IMR-90 (cell line): ENCODE data around the gene NIPBL. TPM values are rescaled to one million over a fixed set of nuclear protein-coding genes. Genes with fewer than 3 reads are reported as not detected.

Experiments
- ATAC-seq: fragments of 200-7000 bp; cut with Tn5 transposase; 2 replicates; pipeline ENCODE4 v1.9.1; 2020; ENCODE audit warnings: low read depth, mild to moderate bottlenecking, moderate library complexity
- BruUV-seq: library from RNA; stranded (reverse); fragments of 400-500 nt; replicated peaks from 2 replicates; lab custom pipeline; 2021; lab: Mats Ljungman, UMichigan
- CTCF ChIA-PET: fragments of 300-600 bp; formaldehyde crosslinking; extraction: SDS; loops from one replicate; lab custom pipeline; 2021; ENCODE audit warnings: antibody characterized with exemption; lab: Yijun Ruan, JAX
- POLR2A ChIA-PET: fragments of 300-600 bp; sonication (Branson Sonifier 250); formaldehyde crosslinking; loops from one replicate; lab custom pipeline; 2022; ENCODE audit warnings: antibody characterized with exemption; ENCODE audit not compliant: unreplicated experiment; lab: Charles Lee
- DNase-seq: peaks from one replicate; pipeline ENCODE4 v3.0.0; 2013
- H2AFZ ChIP-seq: replicated peaks from 2 replicates; pipeline ENCODE3; 2013; ENCODE audit warnings: low read length, mild to moderate bottlenecking; ENCODE audit not compliant: poor library complexity
- H2AK5ac ChIP-seq: 2 replicates; pipeline ENCODE4 v1.6.1; 2013; ENCODE audit warnings: low read depth, low read length, inconsistent platforms
- H2AK9ac ChIP-seq: replicated peaks from 2 replicates; pipeline ENCODE3; 2013; ENCODE audit warnings: mild to moderate bottlenecking, low read depth, low read length, moderate library complexity; ENCODE audit not compliant: poor library complexity
- H2BK120ac ChIP-seq: 2 replicates; pipeline ENCODE4 v1.6.1; 2013; ENCODE audit warnings: low read depth, low read length, inconsistent platforms
- H2BK15ac ChIP-seq: 3 replicates; pipeline ENCODE4 v1.6.1; 2013; ENCODE audit warnings: low read depth, low read length, inconsistent platforms
- H2BK20ac ChIP-seq: 2 replicates; pipeline ENCODE4 v1.6.1; 2013; ENCODE audit warnings: low read depth, mild to moderate bottlenecking, inconsistent platforms, low read length, moderate library complexity
- H2BK5ac ChIP-seq: 2 replicates; pipeline ENCODE4 v1.6.1; 2013; ENCODE audit warnings: mild to moderate bottlenecking, low read depth, low read length, inconsistent platforms; ENCODE audit not compliant: poor library complexity, severe bottlenecking
- H3K14ac ChIP-seq: replicated peaks from 2 replicates; pipeline ENCODE4 v1.6.1; 2013; ENCODE audit warnings: low read depth, low read length, inconsistent platforms
- H3K18ac ChIP-seq: 2 replicates; pipeline ENCODE4 v1.6.1; 2013; ENCODE audit warnings: low read depth, low read length, control low read depth
- H3K23ac ChIP-seq: 2 replicates; pipeline ENCODE4 v1.6.1; 2013; ENCODE audit warnings: low read depth, low read length, inconsistent platforms
- H3K27ac ChIP-seq: 2 replicates; pipeline ENCODE4 v1.5.1; 2013; ENCODE audit warnings: mild to moderate bottlenecking, control low read depth, low read length; ENCODE audit not compliant: insufficient read depth
- H3K27me3 ChIP-seq: 2 replicates; pipeline ENCODE4 v1.6.1; 2013; ENCODE audit warnings: low read length; ENCODE audit not compliant: control insufficient read depth, insufficient read depth
- H3K36me3 ChIP-seq: 2 replicates; pipeline ENCODE4 v1.6.1; 2013; ENCODE audit warnings: low read length, mixed read lengths; ENCODE audit not compliant: control insufficient read depth, insufficient read depth
- H3K4ac ChIP-seq: 2 replicates; pipeline ENCODE4 v1.6.1; 2013; ENCODE audit warnings: low read depth, low read length, inconsistent platforms
- H3K4me1 ChIP-seq: 2 replicates; pipeline ENCODE4 v1.6.1; 2013; ENCODE audit warnings: low read length, mixed read lengths; ENCODE audit not compliant: control insufficient read depth, insufficient read depth
- H3K4me2 ChIP-seq: 2 replicates; pipeline ENCODE4 v1.6.1; 2013; ENCODE audit warnings: low read depth, mild to moderate bottlenecking, control low read depth, low read length, moderate library complexity
- H3K4me3 ChIP-seq: 2 replicates; pipeline ENCODE4 v1.5.1; 2013; ENCODE audit warnings: low read depth, mild to moderate bottlenecking, control low read depth, low read length, moderate library complexity; ENCODE audit not compliant: insufficient read depth
- H3K56ac ChIP-seq: 2 replicates; pipeline ENCODE4 v1.6.1; 2013; ENCODE audit warnings: low read length, inconsistent platforms; ENCODE audit not compliant: insufficient read depth; ENCODE audit errors: extremely low read depth
- H3K79me1 ChIP-seq, 2 experiments: 2 replicates each; pipeline ENCODE4 v1.6.1; 2013; ENCODE audit warnings: low read length in 2 of 2, inconsistent platforms in 1 of 2, low read depth in 1 of 2
- H3K9ac ChIP-seq: 2 replicates; pipeline ENCODE4 v1.6.1; 2013; ENCODE audit warnings: low read depth, low read length, control low read depth
- H3K9me1 ChIP-seq: 2 replicates; pipeline ENCODE4 v1.6.1; 2013; ENCODE audit warnings: low read length, inconsistent platforms; ENCODE audit not compliant: insufficient read depth
- H3K9me3 ChIP-seq: 2 replicates; pipeline ENCODE4 v1.6.1; 2013; ENCODE audit warnings: low read length; ENCODE audit not compliant: control insufficient read depth, insufficient read depth
- H4K20me1 ChIP-seq: 2 replicates; pipeline ENCODE4 v1.6.1; 2013; ENCODE audit warnings: low read length, inconsistent platforms; ENCODE audit not compliant: insufficient read depth
- H4K5ac ChIP-seq: 2 replicates; pipeline ENCODE4 v1.6.1; 2013; ENCODE audit warnings: mild to moderate bottlenecking, low read depth, low read length, control low read depth
- H4K8ac ChIP-seq, 2 experiments: 2 replicates each; pipeline ENCODE4 v1.6.1; 2013; ENCODE audit warnings: low read depth in 2 of 2, low read length in 2 of 2, control low read depth in 1 of 2, inconsistent platforms in 1 of 2
- H4K91ac ChIP-seq: 2 replicates; pipeline ENCODE4 v1.6.1; 2013; ENCODE audit warnings: low read depth, low read length, inconsistent platforms; ENCODE audit not compliant: insufficient read depth
- BHLHE40 ChIP-seq: fragments of 150-350 bp; IDR thresholded peaks from 2 replicates; pipeline ENCODE4 v1.6.1; 2016; ENCODE audit warnings: mild to moderate bottlenecking, low read depth, low read length
- CEBPB ChIP-seq: IDR thresholded peaks from 2 replicates; pipeline ENCODE4 v1.6.1; 2012; ENCODE audit warnings: low read depth, low read length, improper control_type of control experiment
- FOS ChIP-seq: fragments of 150-350 bp; IDR thresholded peaks from 2 replicates; pipeline ENCODE4 v1.6.1; 2016; ENCODE audit warnings: low read depth, low read length
- MAZ ChIP-seq: IDR thresholded peaks from 2 replicates; pipeline ENCODE4 v1.6.1; 2012; ENCODE audit warnings: low read depth, mild to moderate bottlenecking, low read length, improper control_type of control experiment, moderate library complexity, borderline replicate concordance
- MXI1 ChIP-seq: IDR thresholded peaks from 2 replicates; pipeline ENCODE4 v1.6.1; 2012; ENCODE audit warnings: low read depth, mild to moderate bottlenecking, low read length, moderate library complexity, borderline replicate concordance
- RAD21 ChIP-seq: IDR thresholded peaks from 2 replicates; pipeline ENCODE4 v1.6.1; 2012; ENCODE audit warnings: low read length, improper control_type of control experiment
- RCOR1 ChIP-seq: IDR thresholded peaks from 2 replicates; pipeline ENCODE4 v1.6.1; 2012; ENCODE audit warnings: mild to moderate bottlenecking, low read length, improper control_type of control experiment; ENCODE audit not compliant: insufficient replicate concordance
- RFX5 ChIP-seq: IDR thresholded peaks from 2 replicates; pipeline ENCODE4 v1.8.0; 2012; ENCODE audit warnings: low read depth, mild to moderate bottlenecking, low read length, moderate library complexity
- SMC3 ChIP-seq: fragments of 150-350 bp; IDR thresholded peaks from 2 replicates; pipeline ENCODE4 v1.6.1; 2016; ENCODE audit warnings: low read depth, mild to moderate bottlenecking, antibody characterized with exemption, low read length, moderate library complexity
- WGBS, 2 experiments: methylation state at CpG; one replicate each; pipeline versions ENCODE4 v1.1.5 to v1.1.7; 2013; ENCODE audit warnings: missing lambda C conversion rate in 2 of 2; ENCODE audit not compliant: insufficient read length in 1 of 2; ENCODE audit errors: extremely low coverage in 2 of 2; 5-methylcytosine and 5-hydroxymethylcytosine counted together
- dilution Hi-C: fragments of 300-500 bp; cut with HindIII; formaldehyde crosslinking; loops from one replicate; pipeline ENCODE4 v1.14.3; 2018; ENCODE audit warnings: low sequenced_read_pairs; ENCODE audit not compliant: unreplicated experiment
- in situ Hi-C: fragments of 300-500 bp; cut with MboI; formaldehyde crosslinking; loops from 3 replicates; pipeline ENCODE4 v1.14.3; 2019; ENCODE audit warnings: low sequenced_read_pairs, inconsistent platforms, mixed read lengths
- intact Hi-C: fragments of 100-400 bp; cut with micrococcal nuclease; formaldehyde crosslinking; loops from 2 replicates; pipeline ENCODE4 v1.10.0; 2022
- polyA plus RNA-seq, 3 experiments: library from polyadenylated mRNA; depleted of rRNA; stranded (reverse); fragments of >200 nt; gene quantifications; 2 replicates each; pipeline ENCODE4 v1.2.3, GENCODE V29; 2012; ENCODE audit warnings: low replicate concordance in 1 of 3
- total RNA-seq: library from RNA; depleted of rRNA; stranded (reverse); fragments of >200 nt; gene quantifications from 2 replicates; pipeline ENCODE4 v1.2.3, GENCODE V29; 2012
- TF ChIP-seq, protein P1 (sequence below): conservative IDR thresholded peaks from 2 replicates; pipeline ENCODE4 v1.5.1; 2012; ENCODE audit warnings: mild to moderate bottlenecking, low read depth, low read length, improper control_type of control experiment
- TF ChIP-seq, protein P2 (sequence below): fragments of 150-350 bp; IDR thresholded peaks from 2 replicates; pipeline ENCODE4 v1.6.1; 2017; ENCODE audit warnings: mild to moderate bottlenecking, antibody characterized with exemption, low read length, low read depth

Gene NIPBL
- total and polyA plus RNA-seq, 2 of the 4 experiments (the other 2 are of a cell fraction), result 8.4 to 46.4 TPM

DNA sequence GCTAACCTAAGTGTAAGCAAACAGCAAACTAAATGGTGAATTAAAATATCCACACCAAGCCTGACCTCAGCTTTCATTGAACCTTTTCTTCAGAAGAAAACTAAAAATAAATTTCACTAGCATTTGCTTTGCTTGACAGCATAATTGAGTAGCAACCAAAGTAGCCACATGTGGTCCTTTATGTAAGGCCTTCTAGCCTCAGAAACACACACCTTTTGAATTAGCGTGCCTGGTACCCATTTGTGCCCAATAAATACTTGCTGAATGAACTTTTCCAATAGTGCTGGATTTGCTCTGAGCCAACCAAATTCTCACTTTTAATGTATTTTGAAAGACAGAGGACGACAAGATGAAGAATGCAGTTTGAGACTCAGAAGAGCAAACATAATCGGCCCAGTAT lies 2.1 kb upstream of the NIPBL start:
- in situ Hi-C loops (no loop called here), intact Hi-C loops (loop anchor here (10.0 kb wide), 1 partner anchor 630 kb away; the partner anchor contains the start of gene NADK2), dilution Hi-C loops (no loop called here)
- CTCF ChIA-PET, result no interaction called here
- Histone ChIP-seq H2BK15ac (no peak overlapping the region), H3K36me3 (no peaks in the 10 kb centered on the region), H3K56ac (no peak overlapping the region), H3K23ac (peak overlapping the region; percentile 83), H2AFZ (no peak overlapping the region), H3K4me3 (peak overlapping the region; percentile 83; the same call in 1 of the 2 replicates), H4K8ac (no peak overlapping the region), H2BK20ac (no peak overlapping the region), H3K9me1 (no peaks in the 10 kb centered on the region; the same call in 1 of the 2 replicates), H2AK9ac (no peak overlapping the region), H3K4ac (no peak overlapping the region), H3K27me3 (no peaks in the 10 kb centered on the region), H3K4me1 (no peaks in the 10 kb centered on the region), H3K14ac (no peak overlapping the region), H3K79me1 (peaks cover 3 to 34% of the 10 kb centered on the region in 2 experiments; a peak in 3 of 4 replicates), H4K5ac (no peak overlapping the region), H3K4me2 (peak overlapping the region; percentile 92), H3K9me3 (no peaks in the 10 kb centered on the region), H2BK5ac (no peak overlapping the region), H4K20me1 (peaks cover 41% of the 10 kb centered on the region), H3K9ac (peak overlapping the region; percentile 7; the same call in 1 of the 2 replicates), H3K18ac (no peak overlapping the region), H4K91ac (no peak overlapping the region), H3K27ac (no peak overlapping the region), H2AK5ac (no peak overlapping the region), H2BK120ac (no peak overlapping the region)
- no TSS peak for BruUV-seq
- no CpG with 5 or more reads among the region's 3 CpGs for WGBS, 2 experiments
- POLR2A ChIA-PET, result no interaction called here
- ATAC-seq (no peak), DNase-seq (no peak)
- no peak for TF ChIP-seq FOS
- no peak for TF ChIP-seq RCOR1
- TF ChIP-seq RAD21, result no peak
- TF ChIP-seq, protein P1, sequence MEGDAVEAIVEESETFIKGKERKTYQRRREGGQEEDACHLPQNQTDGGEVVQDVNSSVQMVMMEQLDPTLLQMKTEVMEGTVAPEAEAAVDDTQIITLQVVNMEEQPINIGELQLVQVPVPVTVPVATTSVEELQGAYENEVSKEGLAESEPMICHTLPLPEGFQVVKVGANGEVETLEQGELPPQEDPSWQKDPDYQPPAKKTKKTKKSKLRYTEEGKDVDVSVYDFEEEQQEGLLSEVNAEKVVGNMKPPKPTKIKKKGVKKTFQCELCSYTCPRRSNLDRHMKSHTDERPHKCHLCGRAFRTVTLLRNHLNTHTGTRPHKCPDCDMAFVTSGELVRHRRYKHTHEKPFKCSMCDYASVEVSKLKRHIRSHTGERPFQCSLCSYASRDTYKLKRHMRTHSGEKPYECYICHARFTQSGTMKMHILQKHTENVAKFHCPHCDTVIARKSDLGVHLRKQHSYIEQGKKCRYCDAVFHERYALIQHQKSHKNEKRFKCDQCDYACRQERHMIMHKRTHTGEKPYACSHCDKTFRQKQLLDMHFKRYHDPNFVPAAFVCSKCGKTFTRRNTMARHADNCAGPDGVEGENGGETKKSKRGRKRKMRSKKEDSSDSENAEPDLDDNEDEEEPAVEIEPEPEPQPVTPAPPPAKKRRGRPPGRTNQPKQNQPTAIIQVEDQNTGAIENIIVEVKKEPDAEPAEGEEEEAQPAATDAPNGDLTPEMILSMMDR, result no peak
- TF ChIP-seq, protein P2, sequence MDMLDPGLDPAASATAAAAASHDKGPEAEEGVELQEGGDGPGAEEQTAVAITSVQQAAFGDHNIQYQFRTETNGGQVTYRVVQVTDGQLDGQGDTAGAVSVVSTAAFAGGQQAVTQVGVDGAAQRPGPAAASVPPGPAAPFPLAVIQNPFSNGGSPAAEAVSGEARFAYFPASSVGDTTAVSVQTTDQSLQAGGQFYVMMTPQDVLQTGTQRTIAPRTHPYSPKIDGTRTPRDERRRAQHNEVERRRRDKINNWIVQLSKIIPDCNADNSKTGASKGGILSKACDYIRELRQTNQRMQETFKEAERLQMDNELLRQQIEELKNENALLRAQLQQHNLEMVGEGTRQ, result no peak
- TF ChIP-seq BHLHE40, result no peak
- no peak for TF ChIP-seq CEBPB
- TF ChIP-seq MAZ, result no peak
- TF ChIP-seq SMC3, result no peak
- no peak for TF ChIP-seq MXI1
- no peak for TF ChIP-seq RFX5
